OCI-LY3 (cell line): ENCODE data around the gene SAMD9.

Source experiments
- H2AFZ ChIP-seq: fragments of 200-600, 300-600 bp; shearing (Covaris generic); 2 replicates; pipeline ENCODE4 v1.6.0; 2014; ENCODE audit warnings: antibody characterized with exemption, low read depth, low read length
- H3K27ac ChIP-seq: fragments of 200-600, 300-600 bp; sonication (generic); 2 replicates; pipeline ENCODE4 v1.5.1; 2014; ENCODE audit warnings: mild to moderate bottlenecking, low read length, moderate library complexity, mixed read lengths
- H3K27me3 ChIP-seq: fragments of 200-600, 300-600 bp; sonication (generic); 2 replicates; pipeline ENCODE4 v1.6.1; 2014; ENCODE audit warnings: low read depth, low read length, mixed read lengths
- H3K36me3 ChIP-seq: fragments of 200-600, 300-600 bp; sonication (generic); replicated peaks from 2 replicates; pipeline ENCODE3; 2014; ENCODE audit warnings: low read depth, low read length, mixed read lengths
- H3K4me1 ChIP-seq: fragments of 300-600, 200-600 bp; sonication (generic); 2 replicates; pipeline ENCODE4 v1.6.1; 2014; ENCODE audit warnings: low read length, mixed read lengths
- H3K4me2 ChIP-seq: fragments of 200-600, 300-600 bp; sonication (generic); 2 replicates; pipeline ENCODE4 v1.6.1; 2014; ENCODE audit warnings: low read length, mixed read lengths
- H3K4me3 ChIP-seq: fragments of 300-600, 200-600 bp; sonication (generic); 2 replicates; pipeline ENCODE4 v1.5.1; 2014; ENCODE audit warnings: antibody characterized with exemption, mild to moderate bottlenecking, low read length, moderate library complexity
- H3K79me2 ChIP-seq: fragments of 300-600, 200-600 bp; shearing (Covaris generic); 2 replicates; pipeline ENCODE4 v1.6.1; 2014; ENCODE audit warnings: mild to moderate bottlenecking, low read length, mixed read lengths
- H3K9ac ChIP-seq: fragments of 300-600, 200-600 bp; shearing (Covaris generic); 2 replicates; pipeline ENCODE4 v1.6.0; 2014; ENCODE audit warnings: mild to moderate bottlenecking, low read length, moderate library complexity
- H3K9me3 ChIP-seq: fragments of 200-600, 300-600 bp; shearing (Covaris generic); 2 replicates; pipeline ENCODE4 v1.6.1; 2014; ENCODE audit warnings: low read length, mixed read lengths; ENCODE audit not compliant: insufficient read depth
- H4K20me1 ChIP-seq: fragments of 200-600, 300-600 bp; sonication (generic); 2 replicates; pipeline ENCODE4 v1.6.1; 2016; ENCODE audit warnings: low read length, mixed read lengths; ENCODE audit not compliant: insufficient read depth
- EZH2phosphoT487 ChIP-seq: fragments of 200-600 bp; shearing (Covaris generic); IDR thresholded peaks from 2 replicates; pipeline ENCODE4 v1.6.1; 2018; ENCODE audit warnings: antibody characterized with exemption, mixed run types, low read depth
- TF ChIP-seq, protein P1 (sequence below): fragments of 200-600, 300-600 bp; sonication (generic); IDR thresholded peaks from 2 replicates; pipeline ENCODE4 v1.5.1; 2014; ENCODE audit warnings: antibody characterized with exemption, low read length, low read depth

SAMD9 gene

DNA sequence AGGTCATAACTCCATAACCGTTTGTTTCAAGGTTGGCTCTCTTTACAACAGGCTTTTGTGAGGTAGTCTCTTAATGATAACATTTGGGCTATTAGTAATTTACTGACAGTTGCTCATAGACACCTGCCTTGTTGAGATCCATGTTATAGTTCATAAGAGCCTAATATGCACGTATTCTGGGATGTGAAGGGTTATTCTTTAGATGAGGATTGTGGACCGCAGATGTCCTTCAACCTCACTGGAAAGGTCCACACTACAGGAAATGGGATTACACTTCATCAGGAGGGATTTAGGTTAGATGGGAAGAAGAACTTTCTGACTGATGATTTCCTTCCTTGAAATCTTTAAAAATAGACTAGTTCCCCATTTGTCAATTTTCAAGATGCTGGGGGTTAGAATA lies 62.8 kb downstream of the SAMD9 start:
- Histone ChIP-seq H3K27me3 (no peaks in the 10 kb centered on the region), H3K79me2 (no peaks in the 10 kb centered on the region), H3K27ac (no peak overlapping the region), H4K20me1 (no peaks in the 10 kb centered on the region), H3K4me2 (peak overlapping the region; percentile 15; the same call in 1 of the 2 replicates), H3K4me3 (no peak overlapping the region), H3K36me3 (no peaks in the 10 kb centered on the region), H3K4me1 (peaks cover 20% of the 10 kb centered on the region), H2AFZ (no peak overlapping the region), H3K9ac (no peak overlapping the region), H3K9me3 (no peaks in the 10 kb centered on the region)
- TF ChIP-seq, protein P1, sequence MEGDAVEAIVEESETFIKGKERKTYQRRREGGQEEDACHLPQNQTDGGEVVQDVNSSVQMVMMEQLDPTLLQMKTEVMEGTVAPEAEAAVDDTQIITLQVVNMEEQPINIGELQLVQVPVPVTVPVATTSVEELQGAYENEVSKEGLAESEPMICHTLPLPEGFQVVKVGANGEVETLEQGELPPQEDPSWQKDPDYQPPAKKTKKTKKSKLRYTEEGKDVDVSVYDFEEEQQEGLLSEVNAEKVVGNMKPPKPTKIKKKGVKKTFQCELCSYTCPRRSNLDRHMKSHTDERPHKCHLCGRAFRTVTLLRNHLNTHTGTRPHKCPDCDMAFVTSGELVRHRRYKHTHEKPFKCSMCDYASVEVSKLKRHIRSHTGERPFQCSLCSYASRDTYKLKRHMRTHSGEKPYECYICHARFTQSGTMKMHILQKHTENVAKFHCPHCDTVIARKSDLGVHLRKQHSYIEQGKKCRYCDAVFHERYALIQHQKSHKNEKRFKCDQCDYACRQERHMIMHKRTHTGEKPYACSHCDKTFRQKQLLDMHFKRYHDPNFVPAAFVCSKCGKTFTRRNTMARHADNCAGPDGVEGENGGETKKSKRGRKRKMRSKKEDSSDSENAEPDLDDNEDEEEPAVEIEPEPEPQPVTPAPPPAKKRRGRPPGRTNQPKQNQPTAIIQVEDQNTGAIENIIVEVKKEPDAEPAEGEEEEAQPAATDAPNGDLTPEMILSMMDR = no peak
- TF ChIP-seq EZH2phosphoT487 = no peak

DNA sequence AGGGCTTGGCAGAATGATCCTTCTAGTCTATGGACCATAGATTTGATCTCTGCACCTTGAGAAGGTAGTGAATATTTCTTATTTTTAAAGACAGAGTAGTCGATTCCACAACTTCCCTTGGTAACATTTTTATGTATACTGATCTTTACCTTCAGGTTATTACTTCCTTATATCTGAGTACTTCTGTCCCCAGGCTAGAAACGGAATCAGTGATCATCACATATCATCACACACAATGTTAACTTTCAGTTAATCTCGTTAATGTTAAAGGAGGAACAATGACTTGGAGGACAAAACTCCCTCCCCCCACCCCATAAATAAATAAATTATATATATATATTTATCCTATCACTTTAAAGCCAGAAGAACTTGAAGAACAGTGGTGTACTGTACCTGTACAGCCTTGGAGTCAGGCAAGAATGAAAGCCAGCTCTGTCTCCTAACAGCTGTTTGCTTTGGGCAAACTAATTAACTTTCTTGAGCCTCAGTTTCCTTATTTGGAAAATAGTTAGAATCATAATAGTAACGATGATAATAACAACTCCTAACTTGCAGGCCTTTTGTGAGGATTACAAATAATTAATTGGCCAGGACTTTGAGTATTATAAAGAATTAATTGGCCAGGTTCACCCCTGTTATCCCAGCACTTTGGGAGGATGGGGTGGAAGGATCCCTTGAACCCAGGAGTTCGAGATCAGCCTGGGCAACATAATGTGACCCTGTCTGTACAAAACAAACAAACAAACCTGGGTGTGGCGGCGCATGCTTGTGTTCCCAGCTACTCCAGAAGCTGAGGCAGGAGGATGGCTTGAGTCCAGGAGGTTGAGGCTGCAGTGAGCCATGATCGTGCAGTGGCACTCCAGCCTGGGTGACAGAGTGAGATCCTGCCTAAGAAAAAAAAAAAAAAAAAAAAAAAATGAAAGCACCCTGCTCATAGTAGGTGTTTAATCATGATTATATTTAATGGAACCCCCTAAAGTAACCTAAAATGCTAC lies 63.5 kb downstream of the SAMD9 start:
- Histone ChIP-seq H3K4me2 (peak overlapping the region; percentile 64), H3K4me3 (peak overlapping the region; percentile 52; the same call in 1 of the 2 replicates), H3K36me3 (no peaks in the 10 kb centered on the region), H3K9ac (no peak overlapping the region), H3K27me3 (no peaks in the 10 kb centered on the region), H4K20me1 (no peaks in the 10 kb centered on the region), H3K4me1 (peaks cover 20% of the 10 kb centered on the region), H3K27ac (no peak overlapping the region), H2AFZ (peak overlapping the region; percentile 80), H3K79me2 (no peaks in the 10 kb centered on the region), H3K9me3 (no peaks in the 10 kb centered on the region)
- TF ChIP-seq, protein P1 = no peak
- no peak for TF ChIP-seq EZH2phosphoT487

DNA sequence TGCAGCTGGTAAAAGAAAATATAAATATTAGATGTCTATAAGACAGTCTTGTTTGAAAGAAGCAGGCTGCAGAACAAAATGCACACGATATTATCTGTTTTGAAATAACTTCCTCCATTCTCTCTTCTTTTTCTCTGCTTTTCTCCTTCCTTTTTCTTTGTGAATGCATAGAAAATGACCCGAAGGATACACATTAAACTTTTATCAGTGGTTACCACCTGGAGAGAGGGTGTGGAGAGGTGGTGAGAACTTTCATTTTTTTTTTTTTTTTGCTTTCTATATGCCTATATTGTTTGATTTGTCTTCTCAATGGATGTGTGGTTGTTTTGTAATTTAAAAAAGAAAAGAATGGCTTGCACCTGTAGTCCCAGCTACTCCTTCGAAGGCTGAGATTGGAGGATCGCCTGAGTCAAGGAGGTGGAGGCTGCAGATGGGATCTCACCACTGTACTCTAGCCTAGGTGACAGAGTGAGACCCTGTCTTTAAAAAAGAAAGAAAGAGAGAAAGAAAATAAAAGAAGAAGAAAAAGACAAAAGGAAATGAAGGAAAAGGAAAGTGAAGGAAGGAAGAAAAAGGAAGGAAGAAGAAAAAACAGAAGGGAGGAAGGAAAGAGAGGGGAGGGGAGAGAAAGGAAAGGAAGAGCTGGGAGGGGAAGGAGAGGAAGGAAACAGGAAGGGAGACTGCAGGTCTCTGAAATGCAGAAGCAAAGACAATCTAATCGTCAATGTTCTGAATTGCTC lies 64.4 kb downstream of the SAMD9 start:
- Histone ChIP-seq H3K9me3 (no peaks in the 10 kb centered on the region), H4K20me1 (no peaks in the 10 kb centered on the region), H3K27me3 (no peaks in the 10 kb centered on the region), H3K4me1 (peaks cover 20% of the 10 kb centered on the region), H3K27ac (no peak overlapping the region), H2AFZ (peak overlapping the region; percentile 80), H3K79me2 (no peaks in the 10 kb centered on the region), H3K4me2 (peak overlapping the region; percentile 64), H3K4me3 (peak overlapping the region; percentile 52; the same call in 1 of the 2 replicates), H3K9ac (no peak overlapping the region), H3K36me3 (no peaks in the 10 kb centered on the region)
- TF ChIP-seq, protein P1 = no peak
- TF ChIP-seq EZH2phosphoT487 = no peak

GRCh38 chr7:93051660-93052059 lies 66.1 kb downstream of the SAMD9 start:
- no peaks in the 10 kb centered on the region for H3K36me3 ChIP-seq

More at GRCh38 chr7:93051660-93052059, 66.1 kb downstream of the SAMD9 start:
- H3K9ac ChIP-seq = no peak overlapping the region
- no peaks in the 10 kb centered on the region for H4K20me1 ChIP-seq
- H3K27ac ChIP-seq = no peak overlapping the region
- H3K4me1 ChIP-seq = peaks cover 26% of the 10 kb centered on the region
- H3K9me3 ChIP-seq = no peaks in the 10 kb centered on the region
- no peak overlapping the region for H3K4me3 ChIP-seq
- no peak overlapping the region for H3K4me2 ChIP-seq
- no peak for TF ChIP-seq EZH2phosphoT487
- TF ChIP-seq, protein P1 = no peak
- H3K27me3 ChIP-seq = no peaks in the 10 kb centered on the region
- no peaks in the 10 kb centered on the region for H3K79me2 ChIP-seq
- no peak overlapping the region for H2AFZ ChIP-seq
